K562 (cell line): ENCODE results near the gene SYNJ2. TPM values are rescaled to one million over a fixed set of nuclear protein-coding genes. Genes with fewer than 3 reads are reported as not detected.

Experiments used
- CBFA2T3 ChIP-seq: fragments of 450-650 bp; IDR thresholded peaks from 2 replicates; pipeline ENCODE4 v1.6.1; 2017
- FOXA3 ChIP-seq, 2 experiments: fragments of 450-650 bp in 1 of 2; sonication (generic) in 1 of 2; formaldehyde crosslinking; IDR thresholded peaks in 1 of 2; conservative IDR thresholded peaks in 1 of 2; 2 replicates each; pipeline versions ENCODE4 v1.4.0 to v1.8.0; 2020 to 2022; ENCODE audit warnings: mild to moderate bottlenecking in 2 of 2, missing genetic modification reagents in 1 of 2
- FOXK2 ChIP-seq, 2 experiments: fragments of 450-650 bp; IDR thresholded peaks in 1 of 2; conservative IDR thresholded peaks in 1 of 2; 2 replicates each; pipeline ENCODE4 v1.6.1; 2016; ENCODE audit warnings: low read depth in 2 of 2, mild to moderate bottlenecking in 1 of 2
- POLR2A ChIP-seq: fragments of 450-650 bp; conservative IDR thresholded peaks from 2 replicates; pipeline ENCODE4 v1.6.1; 2016
- RBM15 ChIP-seq: fragments of 200-400 bp; formaldehyde crosslinking; IDR thresholded peaks from 2 replicates; pipeline ENCODE4 v1.6.1; 2018; ENCODE audit warnings: mild to moderate bottlenecking, low read length, moderate library complexity; ENCODE audit not compliant: insufficient read depth
- RFX7 ChIP-seq: fragments of 250-450 bp; sonication (Bioruptor Pico); IDR thresholded peaks from 2 replicates; pipeline ENCODE4 v1.5.1; 2021; ENCODE audit warnings: mild to moderate bottlenecking
- SOX6 ChIP-seq: fragments of 450-650 bp; IDR thresholded peaks from 2 replicates; pipeline ENCODE4 v1.6.1; 2014; ENCODE audit warnings: mild to moderate bottlenecking
- ZNF699 ChIP-seq: fragments of 250-450 bp; sonication (Bioruptor Pico); IDR thresholded peaks from 2 replicates; pipeline ENCODE4 v1.8.0; 2021; ENCODE audit warnings: mild to moderate bottlenecking, moderate library complexity; ENCODE audit not compliant: insufficient replicate concordance
- polyA plus RNA-seq, 8 experiments: library from polyadenylated mRNA; depleted of rRNA in 4 of 8; stranded (reverse) in 5 of 8; unstranded in 3 of 8; fragments of >200 nt; fragmentation: Nextera tagmentation in 2 of 8; fragmentation: Illumina TruSeq in 1 of 8; extraction: Ambion mirVana in 2 of 8; extraction: Trizol in 1 of 8; gene quantifications; 2 replicates each; pipeline versions ENCODE4 v1.2.1 to v1.2.3, GENCODE V29; 2011 to 2014; ENCODE audit warnings: inconsistent platforms in 1 of 8, missing spikeins in 1 of 8
- total RNA-seq, 7 experiments: library from RNA; depleted of rRNA in 6 of 7; stranded (reverse); fragments of >200 nt in 6 of 7; fragmentation: Illumina TruSeq in 2 of 7; extraction: Trizol in 2 of 7; gene quantifications; 2 replicates each; pipeline versions ENCODE4 v1.2.1 to v1.2.3, GENCODE V29; 2011 to 2021; ENCODE audit warnings: low replicate concordance in 1 of 7
- TF ChIP-seq, protein P1 (sequence below): sonication (generic); formaldehyde crosslinking; IDR thresholded peaks from 2 replicates; pipeline ENCODE4 v1.9.0; 2022; ENCODE audit warnings: mild to moderate bottlenecking, missing genetic modification reagents
- TF ChIP-seq, protein P2 (sequence below): fragments of 250-450 bp; sonication (Bioruptor Pico); IDR thresholded peaks from 2 replicates; pipeline ENCODE4 v1.5.0; 2021; ENCODE audit warnings: mild to moderate bottlenecking, moderate library complexity
- TF ChIP-seq, protein P3 (sequence below): fragments of 450-650 bp; IDR thresholded peaks from 2 replicates; pipeline ENCODE4 v1.6.1; 2016; ENCODE audit warnings: mild to moderate bottlenecking
- TF ChIP-seq, protein P4 (sequence below): IDR thresholded peaks from 2 replicates; pipeline ENCODE4 v1.6.1; 2012; ENCODE audit warnings: low read depth, low read length, improper control_type of control experiment, borderline replicate concordance

Gene SYNJ2
- total and polyA plus RNA-seq, 9 of the 15 experiments (the other 6 are each of a cell fraction or from before 2014, with no cell fraction given), result 3.0 to 27.7 (median 17.8) TPM

DNA sequence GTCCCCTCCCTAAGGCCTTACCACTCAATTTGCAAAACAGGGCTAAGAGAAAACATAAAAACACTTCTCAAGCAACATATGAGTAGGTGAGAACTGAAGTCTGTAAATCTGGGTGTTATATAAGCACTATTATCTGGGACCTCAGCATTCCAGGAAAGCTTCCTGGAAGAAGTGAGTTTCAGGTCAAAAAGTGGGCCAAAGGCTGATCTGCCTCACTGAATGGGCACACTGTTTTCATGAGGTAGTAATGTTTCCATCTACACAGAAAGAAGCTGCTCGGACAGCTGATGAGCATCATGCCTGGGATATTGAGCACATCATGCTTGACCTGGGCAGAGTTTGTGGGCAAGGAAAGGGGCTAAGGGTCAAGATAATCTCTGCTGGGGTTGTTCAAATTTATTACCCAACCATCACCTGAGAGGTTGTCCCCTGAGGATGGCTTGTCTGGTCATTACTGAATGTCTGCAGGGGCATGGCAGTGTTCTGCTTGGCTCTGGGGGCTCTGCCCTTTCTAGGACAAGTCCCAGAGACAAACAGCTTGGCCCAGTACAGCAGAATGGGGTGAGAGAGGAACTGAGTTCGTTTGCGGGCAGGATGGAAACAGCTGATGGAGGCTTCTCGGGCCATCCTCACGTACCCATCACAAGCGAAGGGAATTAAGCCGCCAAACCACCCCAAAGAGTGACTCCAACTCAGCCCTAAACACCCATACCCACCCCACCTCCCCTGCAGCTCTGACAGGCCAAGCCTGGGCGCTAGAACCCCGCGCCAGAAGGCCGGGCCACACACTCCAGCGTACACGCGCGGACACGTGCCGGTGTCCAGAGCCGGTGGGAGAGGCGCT is 1.2 kb upstream of the SYNJ2 start (continued):
- TF ChIP-seq, protein P1, sequence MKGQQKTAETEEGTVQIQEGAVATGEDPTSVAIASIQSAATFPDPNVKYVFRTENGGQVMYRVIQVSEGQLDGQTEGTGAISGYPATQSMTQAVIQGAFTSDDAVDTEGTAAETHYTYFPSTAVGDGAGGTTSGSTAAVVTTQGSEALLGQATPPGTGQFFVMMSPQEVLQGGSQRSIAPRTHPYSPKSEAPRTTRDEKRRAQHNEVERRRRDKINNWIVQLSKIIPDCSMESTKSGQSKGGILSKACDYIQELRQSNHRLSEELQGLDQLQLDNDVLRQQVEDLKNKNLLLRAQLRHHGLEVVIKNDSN (CRISPR knock-in tag), result no peak
- 0 out of 4 replicates have a peak, but pooled peaks of 1 of the 2 experiments have one; percentile 67 for TF ChIP-seq FOXA3 (CRISPR knock-in tag; conservative IDR thresholded peaks at IDR 0.05 in 1 of 2, IDR thresholded peaks at IDR 0.05 in 1 of 2)
- TF ChIP-seq, protein P2, sequence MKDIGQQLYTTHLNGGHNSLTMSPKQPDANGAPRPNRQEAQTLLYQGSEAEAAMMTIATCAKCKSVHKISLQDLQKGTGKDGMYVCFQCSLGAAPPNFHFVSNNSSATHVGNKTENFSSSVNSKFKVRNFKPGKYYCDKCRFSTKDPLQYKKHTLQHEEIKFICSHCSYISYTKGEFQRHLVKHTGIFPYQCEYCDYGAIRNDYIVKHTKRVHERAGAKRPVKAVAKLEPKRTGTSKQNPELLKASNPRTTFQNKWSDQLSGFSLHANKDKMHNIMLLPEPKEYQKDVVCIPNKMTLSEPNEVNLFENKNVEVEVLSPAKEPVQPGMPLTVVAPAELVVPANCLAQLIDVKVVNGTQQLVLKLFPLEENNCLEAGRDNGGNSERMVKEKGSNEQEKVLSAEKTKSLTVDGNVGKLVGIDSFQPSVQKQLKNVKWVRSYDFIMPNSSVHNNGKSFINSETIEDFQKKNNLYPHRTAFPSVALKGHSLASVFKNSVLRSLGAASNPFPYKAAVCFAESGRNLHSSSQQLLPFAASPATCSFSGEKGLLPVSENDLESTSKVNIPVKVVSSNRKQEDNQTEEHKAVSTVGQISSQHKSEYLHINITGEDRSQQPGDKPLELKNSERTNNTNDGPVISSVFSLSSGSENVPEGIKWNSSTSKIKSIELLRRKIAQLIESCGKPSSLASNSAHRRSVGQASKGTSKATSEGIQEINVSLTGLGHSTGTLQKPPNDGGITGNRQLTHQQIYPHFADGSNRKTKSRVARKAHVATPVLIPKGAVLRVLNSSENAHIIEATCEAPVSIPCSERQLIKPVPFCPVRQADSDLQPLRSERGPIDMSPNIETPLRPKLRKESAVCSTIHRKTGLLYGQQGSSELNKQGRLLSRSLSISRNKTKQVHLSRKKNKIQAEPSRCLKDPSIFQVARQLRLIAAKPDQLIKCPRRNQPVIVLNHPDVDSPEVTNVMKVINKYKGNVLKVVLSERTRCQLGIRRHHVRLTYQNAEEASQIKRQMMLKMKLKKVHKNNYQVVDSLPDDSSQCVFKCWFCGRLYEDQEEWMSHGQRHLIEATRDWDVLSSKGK (CRISPR knock-in tag), result no peak
- no peak; a peak in 1 of 4 replicates for TF ChIP-seq FOXK2 (conservative IDR thresholded peaks at IDR 0.05 in 1 of 2, IDR thresholded peaks at IDR 0.05 in 1 of 2; ENCODE audit: low read depth in 2 of 2)
- TF ChIP-seq SOX6, result no peak
- TF ChIP-seq, protein P3, sequence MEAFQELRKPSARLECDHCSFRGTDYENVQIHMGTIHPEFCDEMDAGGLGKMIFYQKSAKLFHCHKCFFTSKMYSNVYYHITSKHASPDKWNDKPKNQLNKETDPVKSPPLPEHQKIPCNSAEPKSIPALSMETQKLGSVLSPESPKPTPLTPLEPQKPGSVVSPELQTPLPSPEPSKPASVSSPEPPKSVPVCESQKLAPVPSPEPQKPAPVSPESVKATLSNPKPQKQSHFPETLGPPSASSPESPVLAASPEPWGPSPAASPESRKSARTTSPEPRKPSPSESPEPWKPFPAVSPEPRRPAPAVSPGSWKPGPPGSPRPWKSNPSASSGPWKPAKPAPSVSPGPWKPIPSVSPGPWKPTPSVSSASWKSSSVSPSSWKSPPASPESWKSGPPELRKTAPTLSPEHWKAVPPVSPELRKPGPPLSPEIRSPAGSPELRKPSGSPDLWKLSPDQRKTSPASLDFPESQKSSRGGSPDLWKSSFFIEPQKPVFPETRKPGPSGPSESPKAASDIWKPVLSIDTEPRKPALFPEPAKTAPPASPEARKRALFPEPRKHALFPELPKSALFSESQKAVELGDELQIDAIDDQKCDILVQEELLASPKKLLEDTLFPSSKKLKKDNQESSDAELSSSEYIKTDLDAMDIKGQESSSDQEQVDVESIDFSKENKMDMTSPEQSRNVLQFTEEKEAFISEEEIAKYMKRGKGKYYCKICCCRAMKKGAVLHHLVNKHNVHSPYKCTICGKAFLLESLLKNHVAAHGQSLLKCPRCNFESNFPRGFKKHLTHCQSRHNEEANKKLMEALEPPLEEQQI, result no peak
- no peak for TF ChIP-seq RFX7 (CRISPR knock-in tag)
- TF ChIP-seq RBM15, result no peak
- no peak for TF ChIP-seq CBFA2T3
- TF ChIP-seq ZNF699 (CRISPR knock-in tag), result no peak
- TF ChIP-seq POLR2A, result no peak
- TF ChIP-seq, protein P4, sequence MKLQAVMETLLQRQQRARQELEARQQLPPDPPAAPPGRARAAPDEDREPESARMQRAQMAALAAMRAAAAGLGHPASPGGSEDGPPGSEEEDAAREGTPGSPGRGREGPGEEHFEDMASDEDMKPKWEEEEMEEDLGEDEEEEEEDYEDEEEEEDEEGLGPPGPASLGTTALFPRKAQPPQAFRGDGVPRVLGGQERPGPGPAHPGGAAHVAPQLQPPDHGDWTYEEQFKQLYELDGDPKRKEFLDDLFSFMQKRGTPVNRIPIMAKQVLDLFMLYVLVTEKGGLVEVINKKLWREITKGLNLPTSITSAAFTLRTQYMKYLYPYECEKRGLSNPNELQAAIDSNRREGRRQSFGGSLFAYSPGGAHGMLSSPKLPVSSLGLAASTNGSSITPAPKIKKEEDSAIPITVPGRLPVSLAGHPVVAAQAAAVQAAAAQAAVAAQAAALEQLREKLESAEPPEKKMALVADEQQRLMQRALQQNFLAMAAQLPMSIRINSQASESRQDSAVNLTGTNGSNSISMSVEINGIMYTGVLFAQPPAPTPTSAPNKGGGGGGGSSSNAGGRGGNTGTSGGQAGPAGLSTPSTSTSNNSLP, result no peak
